ENCODE measurements around the gene PTX4.

The PTX4 gene

DNA sequence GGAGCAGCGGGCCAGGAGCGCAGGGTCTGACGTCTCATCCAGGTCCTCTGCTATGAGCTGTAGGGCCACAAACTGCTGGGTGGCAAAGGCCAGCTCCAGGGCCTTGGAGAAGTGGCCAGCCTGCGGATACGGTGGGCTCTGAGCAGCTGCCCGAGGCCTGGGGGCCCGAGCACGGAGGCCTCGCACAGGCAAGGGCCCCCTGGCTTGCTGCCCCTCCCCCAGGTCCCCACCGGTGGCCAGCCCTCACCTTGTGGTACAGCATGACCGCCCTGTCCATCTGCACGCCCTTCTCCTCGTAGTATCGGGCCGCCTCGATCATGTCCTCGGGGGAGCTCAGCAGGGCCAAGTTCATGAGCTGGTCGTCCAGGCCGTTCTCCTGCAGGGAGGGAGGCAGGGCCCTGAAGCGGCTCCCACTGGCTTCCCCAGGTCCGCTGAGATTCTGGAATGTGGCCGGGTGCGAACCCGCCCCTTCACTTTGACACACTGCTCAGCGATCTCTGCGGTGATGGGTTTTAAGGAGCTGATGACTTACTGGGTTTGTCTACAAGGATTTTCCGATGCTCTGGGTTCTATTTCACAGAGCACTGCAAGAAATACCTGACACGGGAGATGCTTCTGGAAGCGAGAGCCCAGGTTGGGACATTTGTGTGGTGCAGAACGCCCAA, 35.0 kb upstream of the PTX4 start:
- DNase-seq (ENCODE audit: low read depth in 2 of 2), result no peak

DNA sequence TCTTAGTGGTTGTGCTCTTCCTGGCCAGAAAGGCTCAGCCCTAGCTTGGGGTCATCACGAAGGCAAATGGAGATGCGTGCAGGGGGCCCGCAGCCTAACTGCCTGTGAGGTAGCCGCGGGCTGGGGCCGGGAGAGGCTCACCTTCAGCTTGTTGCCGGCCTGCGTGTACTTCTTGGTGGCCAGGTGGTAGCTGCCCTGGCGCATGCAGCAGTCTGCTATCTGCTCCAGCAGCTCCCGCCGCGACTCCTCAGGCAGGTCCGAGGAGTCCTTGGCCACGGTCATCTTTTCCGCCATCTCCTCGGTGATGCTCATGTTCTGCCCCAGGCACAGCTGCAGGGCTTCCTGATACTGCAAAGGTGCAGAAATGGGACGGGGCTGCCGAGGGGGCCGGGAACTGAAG, 31.7 kb upstream of the PTX4 start:
- no peak for DNase-seq (ENCODE audit: low read depth in 2 of 2)

DNA sequence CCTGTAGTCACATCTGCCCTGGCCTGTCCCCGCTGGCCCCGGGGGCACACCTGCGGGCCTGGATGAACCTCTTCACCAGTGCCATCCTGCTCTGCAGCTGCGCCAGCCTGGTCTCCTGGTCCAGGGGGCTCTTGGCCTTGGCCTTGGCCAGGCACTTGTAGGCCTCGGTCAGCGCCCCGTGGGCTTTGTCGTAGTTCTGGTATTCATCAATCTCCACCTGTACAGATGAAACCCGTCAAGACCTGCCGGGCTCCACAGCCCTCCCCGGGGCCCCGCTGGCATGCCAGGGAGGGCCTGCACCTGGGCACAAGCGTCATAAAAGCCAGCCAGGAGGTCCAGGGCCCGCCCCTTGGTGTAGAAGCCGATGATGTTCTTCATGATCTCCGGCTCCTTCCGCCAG, 31.1 kb upstream of the PTX4 start:
- no peak for DNase-seq (ENCODE audit: low read depth in 2 of 2)

DNA sequence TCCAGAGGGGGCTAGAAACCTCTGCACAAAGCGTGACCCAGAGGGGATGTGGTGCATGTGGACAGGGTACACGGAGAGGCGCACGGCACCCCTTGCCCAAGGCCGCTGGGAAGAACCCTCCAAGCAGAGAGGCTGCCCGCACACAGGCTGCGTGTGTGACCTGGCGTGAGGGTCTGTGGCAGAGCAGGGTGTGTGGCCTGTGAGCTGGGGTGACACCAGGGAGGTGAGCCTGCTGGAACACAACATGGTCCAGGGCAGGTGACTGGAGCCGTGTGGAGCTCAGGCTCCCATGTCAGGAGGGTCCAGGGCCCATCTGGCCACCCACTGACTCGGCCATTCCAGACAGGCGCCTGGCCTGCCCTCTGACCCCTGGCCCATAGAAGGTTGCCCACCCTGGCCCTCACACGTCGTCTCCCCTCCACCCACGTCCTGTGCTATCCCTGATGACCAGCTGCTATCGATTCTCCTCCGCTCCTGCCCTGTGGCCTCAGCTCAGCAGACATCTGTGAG, 29.9 kb upstream of the PTX4 start:
- no peak for DNase-seq (ENCODE audit: low read depth in 2 of 2)

DNA sequence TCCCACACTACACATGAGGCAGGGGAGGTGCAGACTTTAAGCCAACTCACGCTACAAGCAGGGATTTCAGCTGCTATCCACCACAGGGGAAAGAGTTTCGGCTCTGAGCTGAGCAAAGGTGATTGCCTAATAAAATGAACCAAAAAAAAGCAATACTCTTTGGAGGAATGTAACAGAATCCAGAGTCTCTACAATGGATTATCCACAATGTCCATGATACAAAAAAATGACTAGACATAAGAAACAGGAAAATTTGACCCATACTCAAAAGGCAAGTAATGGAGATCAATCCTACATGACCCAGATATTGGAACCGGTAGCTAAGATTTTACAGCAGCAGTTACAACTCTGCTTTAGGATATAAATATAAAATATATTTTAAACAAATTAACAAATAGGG, 25.8 kb upstream of the PTX4 start:
- DNase-seq (ENCODE audit: low read depth in 2 of 2), result no peak

DNA sequence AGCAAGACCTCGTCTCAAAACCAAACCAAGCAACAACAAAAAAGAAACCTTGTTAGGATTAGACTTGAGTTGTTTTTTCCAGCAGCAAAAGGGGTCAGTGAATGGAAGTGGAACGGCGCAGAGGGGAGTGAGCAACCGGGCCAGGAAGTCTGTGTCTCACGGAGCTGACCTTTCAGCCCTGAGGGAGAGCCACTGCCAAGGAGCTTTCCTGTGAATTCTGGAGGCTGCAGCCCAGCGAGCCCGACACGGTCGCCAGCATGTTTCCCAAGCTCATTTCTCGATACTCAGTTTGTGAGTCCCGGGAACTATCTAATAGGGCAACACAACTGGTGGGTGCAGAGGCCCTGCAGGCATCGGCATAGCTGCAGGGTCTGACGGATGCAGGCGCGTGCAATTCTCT, 24.0 kb upstream of the PTX4 start:
- no peak for DNase-seq (ENCODE audit: low read depth in 2 of 2)

DNA sequence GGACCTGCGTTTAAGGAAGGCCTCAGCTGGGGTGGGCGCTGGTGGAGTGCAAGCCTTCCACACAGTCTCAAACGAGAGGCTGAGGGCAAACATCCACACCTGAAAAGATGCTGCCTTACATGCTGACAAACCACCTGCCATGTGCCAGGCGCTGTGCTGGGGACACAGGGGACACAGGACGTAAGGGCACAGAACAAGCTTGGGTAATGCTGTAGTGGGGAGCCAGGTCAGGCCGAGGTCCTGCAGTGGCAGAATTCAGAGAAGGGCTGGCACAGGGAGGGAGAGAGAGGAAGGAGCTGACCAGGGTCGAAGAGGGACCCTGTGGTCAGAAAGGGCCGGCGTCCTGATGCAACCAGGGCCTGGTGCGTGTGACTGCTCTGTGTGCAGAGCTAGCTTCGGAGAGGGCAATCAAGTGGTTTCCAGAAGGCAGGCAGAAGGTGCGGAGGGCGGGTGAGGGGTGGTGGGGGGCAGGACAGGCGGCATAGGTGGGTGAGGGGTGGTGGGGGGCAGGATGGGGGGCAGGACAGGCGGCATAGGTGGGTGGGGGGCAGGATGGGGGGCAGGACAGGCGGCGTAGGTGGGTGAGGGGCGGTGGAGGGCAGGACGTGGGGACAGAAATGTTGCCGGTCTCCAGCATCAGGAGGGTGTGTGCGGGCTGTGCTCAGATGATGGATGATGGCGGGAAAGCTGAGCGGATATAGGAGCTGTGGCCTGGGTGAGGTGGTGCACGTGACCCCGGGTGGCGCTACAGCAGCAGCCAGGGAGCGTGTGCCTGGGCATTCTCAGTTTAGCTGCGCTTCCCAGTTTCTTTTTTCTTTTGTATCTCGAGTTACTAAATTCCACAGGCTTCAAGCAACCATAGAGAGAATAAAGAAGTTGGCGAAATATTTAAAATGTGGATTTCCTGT, 23.2 kb upstream of the PTX4 start:
- no peak for DNase-seq (ENCODE audit: low read depth in 2 of 2)

DNA sequence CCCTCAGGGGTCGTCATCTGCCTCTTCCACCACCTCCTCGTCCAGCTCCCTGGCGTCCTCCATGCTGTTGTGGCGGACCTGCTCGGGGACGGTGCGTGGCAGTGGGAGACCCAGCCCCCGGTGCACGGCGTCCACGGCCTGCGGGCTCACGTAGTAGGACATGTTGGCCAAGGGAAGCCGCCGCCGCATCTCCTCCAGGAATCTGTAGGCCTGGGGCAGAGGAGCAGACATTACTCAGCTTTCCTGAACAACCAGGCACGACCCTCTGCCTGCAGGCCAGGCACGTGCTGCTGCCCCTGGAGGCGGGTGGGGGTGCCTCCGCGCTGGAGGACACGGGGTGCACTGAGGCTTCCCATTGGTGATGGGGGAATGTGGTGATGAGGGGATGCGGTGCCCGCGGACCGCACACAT, 22.2 kb upstream of the PTX4 start:
- DNase-seq (ENCODE audit: low read depth in 2 of 2), result no peak

DNA sequence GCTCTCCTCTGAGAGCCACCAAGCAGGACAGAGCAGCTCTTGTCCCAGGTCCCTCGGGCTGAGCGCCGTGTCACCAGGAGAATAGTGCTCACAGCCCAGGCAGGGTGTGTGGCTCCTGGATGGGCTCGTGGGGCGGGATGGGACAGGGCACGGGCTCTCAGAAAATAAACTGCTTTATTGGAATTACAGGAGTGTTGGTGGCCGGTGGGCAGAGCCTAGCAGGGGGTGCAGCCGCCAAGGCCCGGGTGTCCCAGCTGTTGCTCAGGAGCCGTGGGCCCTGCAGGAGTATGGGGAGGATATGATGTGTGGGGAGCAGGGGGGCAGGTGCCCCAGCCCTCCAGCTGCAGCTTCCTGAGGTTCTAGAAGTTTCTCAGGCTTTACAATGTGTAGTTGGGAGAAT, 21.5 kb upstream of the PTX4 start:
- DNase-seq (ENCODE audit: low read depth in 2 of 2), result no peak

DNA sequence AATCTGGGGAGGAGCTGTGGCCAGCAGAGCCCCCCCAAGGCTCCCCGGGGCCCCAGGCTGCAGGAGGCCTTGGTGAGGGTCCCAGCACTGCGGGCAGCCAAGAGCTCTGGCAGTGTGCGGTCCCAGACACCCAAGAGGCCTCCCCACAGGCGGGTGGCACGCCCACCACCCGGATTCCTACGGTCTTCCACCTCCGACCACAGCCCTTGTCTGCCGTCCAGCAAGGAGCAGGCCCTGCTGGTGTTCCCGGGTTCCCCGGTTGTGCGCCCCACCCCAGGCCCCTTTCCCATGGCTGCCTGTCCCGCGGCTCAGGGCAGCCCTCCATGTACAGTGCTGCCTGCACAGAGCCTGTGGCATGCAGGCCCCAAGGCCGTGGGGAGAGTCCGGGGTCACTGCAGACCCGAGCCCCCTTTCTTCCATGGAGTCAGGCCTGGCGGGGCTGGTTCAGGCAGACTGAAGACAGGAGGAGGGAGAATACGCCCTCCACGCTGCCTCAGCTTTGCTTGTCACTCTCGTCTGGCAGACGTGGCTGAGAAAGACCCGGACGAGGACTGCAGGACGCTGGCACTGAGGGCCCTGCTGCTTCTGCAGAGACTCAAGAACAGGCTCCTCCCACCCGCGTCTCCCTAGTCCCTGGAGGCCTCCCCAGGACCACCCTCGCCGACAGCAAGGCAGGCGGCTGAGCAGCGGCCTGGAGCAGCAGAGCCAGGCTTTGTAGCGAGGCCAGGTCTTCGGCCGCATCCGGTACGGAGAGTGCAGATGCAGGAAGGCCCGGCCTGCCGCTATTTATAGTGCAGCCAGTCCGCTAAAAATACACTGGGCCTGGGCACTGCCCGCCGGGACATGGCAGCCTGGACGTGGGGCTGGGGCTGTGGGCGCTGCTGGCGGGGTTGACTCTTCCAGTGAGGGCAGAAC, 20.8 kb upstream of the PTX4 start:
- no peak for DNase-seq (ENCODE audit: low read depth in 2 of 2)

DNA sequence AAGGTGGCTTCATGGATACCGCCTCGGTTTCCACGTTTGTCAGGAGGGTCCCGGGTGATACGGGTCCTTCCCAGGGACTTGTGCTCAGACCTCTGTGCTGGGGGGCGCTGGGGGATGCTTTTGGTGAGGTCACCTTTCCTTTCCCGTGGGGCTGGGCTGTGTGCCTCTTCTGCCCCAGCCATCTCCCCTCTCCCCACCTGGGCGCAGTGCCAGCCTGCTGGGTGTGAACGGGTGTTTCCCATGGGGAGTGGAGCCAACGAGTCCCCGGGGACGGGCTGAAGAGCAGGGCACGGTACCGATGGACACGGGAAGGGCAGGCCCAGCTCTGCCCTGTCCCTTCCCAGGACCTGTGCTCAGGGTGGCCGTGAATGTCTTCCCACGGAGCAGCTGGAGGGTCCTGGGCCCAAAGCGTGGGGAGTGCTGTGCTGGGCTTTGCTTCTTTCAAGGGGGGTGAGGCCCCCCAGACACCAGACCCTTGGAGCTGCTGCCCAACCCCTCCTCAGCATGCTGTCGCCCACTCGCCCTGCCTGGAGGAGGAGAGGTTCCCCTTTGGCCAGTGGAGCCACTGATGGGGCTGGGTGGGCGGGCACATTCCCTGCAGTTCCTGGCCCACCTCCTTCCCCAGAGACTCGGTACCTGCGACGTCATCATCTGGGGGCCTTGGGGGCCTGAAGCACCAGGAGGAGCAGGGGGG, 19.9 kb upstream of the PTX4 start:
- DNase-seq (ENCODE audit: low read depth in 2 of 2), result no peak

DNA sequence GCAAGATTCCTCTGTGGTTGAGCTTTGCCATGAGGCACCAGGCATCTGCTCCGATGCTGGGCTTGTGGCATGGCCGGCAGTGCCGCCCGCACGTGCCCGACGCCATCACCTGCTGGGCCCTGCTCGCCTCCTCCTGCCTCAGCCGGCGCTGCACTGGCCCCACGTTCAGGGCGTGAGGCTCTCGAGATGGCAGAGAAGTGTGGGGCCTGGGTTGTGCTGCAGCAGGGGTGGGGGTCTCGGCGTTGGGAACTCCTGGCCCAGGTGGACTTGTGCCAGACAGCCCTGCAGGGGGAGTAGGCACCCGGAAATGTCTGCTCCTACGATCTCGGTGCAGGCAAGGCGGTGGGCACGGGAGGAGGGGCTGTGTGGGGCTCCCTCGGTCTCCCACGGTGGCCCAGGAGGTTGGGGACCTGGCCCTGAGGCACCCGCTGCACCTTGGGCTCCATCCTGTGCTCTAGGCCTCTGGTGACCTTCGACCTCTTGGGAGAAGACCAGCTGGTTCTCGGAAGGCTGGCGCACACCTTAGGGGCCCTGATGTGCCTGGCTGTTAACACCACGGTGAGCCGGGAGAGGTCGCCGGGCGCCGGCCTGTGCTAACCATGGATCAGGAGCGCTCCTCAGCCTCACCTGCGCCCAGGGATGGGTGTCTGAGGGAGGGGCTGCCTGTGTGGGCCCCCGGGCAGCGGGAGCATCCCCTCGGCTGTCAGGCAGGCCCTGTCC, 17.9 kb upstream of the PTX4 start:
- DNase-seq (ENCODE audit: low read depth in 2 of 2), result no peak

DNA sequence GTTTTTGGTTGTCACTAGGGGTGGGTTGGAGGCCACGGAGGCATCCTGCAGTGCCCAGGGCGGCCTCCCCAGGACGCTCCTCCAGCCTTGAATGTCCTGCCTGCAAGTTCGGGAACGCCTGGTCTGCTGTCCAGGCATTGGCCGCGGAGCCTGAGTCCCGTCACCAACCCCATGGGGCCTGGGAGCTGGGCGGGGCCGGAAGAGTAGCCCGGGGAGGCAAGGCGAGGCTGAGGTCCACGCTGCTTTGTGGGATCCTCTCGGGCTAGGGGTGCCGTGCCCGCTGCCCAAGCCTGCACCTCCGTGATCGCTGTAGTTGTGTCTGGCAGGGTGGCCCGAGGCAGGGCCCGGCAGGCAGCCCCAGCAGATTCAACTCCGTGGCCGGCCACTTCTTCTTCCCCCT, 17.2 kb upstream of the PTX4 start:
- no peak for DNase-seq (ENCODE audit: low read depth in 2 of 2)

DNA sequence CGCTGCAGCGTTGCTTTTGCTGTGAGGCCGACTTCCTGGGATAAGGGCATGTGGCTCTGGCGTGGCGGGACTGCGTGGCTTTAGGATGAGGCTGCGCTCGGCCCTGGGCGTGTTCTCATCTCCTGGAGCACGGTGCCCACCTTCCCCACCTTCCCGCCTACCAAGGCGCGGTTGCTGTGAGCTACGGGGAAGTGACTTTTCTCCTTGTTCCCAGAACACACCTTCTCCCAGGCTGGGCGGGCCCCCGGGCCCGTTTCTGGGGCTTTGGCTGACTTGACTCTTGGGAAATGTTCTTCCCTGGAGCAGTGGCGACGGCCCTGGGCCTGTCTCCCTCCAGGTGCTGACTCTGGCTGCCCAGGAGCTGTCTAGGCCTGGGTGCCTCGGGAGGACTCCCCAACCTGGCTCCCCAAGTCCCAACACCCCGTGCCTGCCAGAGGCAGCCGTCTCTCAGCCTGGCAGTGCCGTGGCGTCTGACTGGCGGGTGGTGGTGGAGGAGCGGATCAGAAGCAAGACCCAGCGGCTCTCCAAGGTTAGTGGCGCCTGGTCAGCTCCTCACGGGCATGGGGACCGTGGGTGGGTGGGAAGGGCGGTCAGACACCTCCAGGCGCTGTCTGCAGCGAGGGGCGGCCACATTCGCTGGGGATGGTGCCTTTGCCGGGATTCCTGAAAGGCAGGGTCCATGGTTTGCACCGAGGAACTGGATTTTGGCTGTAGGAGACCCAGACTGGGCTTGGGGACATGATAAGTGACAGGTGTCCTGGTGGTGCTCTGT, 16.5 kb upstream of the PTX4 start:
- no peak for DNase-seq (ENCODE audit: low read depth in 2 of 2)

DNA sequence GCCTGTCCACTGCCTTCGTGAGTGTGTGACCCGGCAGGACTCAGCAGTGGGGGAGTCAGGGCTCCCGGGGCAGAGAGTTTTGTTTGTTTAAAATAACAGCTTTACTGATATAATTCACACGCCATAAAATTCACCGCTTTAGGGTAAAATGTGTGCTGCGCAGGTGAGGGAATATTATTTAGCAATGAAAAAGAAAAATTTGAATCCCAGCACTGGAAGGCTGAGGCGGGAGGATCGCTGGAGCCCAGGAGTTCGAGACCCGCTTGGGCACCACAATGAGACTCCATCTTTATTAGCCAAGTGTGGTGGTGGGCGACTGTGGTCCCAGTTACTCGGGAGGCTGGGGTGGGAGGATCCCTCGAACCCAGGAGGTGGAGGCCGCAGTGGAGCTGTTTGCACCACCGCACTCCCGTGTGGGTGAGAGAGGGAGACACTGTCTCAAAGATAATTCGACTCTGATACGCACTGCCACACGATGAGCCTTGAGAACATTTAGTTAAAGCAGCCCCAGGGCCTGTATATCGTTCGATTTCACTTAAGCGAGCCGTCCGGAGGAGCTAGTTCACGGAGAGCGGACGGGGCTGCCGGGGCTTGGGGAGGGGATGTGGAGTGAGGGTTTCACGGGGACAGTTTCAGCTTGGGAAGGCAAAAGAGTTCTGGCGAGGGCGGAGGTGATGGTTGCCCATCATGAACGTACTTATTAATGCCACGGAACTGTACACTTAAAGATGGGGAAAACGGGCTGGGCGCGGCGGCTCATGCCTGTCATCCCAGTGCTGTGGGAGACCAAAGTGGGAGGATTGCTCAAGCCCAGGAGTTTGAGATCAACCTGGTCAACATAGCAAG, 14.6 kb upstream of the PTX4 start:
- DNase-seq (ENCODE audit: low read depth in 2 of 2), result no peak

DNA sequence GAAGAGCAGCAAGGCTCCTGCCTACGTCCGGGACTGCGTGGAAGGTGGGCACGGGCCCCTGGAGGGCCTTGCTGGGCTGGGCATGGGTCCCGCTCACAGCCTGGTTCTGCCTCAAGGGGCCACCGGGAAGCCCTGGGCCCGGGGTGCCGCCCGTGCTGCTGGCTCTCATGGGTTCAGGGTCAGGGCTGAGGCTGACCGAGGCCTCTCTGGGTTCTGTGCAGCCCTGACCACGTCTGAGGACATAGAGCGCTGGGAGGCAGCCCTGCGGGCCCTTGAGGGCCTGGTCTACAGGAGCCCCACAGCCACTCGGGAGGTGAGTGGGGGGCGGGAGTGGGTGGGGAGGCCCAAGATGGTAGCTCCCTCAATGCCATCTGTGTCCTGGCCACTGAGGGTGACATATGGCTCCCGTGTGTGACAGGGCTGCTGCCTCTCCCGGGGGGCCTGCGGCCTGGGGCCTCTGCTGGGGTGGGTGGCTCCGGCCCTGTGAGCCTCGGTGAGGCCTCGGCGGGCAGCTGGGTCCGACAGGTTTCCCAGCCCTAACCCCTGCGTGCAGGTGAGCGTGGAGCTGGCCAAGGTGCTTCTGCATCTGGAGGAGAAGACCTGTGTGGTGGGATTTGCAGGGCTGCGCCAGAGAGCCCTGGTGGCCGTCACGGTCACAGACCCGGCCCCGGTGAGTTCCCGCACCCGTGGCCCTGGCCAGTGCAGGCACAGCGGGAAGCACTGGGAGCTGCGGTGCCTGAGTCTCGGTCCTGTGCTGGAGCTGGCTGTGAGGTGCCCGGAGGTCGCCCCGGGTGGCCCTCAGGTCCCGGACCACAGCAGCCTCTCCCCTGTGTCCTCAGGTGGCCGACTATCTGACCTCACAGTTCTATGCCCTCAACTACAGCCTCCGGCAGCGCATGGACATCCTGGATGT, 13.6 kb upstream of the PTX4 start:
- DNase-seq (ENCODE audit: low read depth in 2 of 2), result no peak

DNA sequence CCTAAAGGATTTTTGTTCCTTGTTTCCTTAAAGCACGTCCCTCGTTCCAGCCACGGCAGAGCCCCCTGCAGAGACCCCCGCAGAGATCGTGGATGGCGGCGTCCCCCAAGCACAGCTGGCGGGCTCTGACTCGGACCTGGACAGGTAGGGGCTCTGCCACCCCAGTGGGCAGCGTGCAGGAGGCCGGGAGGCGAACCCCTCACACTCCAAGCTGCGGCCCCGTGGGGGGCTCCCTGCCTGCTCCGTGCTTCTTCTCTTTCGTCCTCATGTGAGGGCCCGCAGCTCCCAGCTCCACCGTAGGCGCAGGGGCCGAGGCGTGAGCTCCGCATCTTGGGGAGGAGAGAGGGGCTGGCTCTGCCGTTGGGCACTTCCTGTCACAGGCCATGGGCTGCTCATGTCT, 12.9 kb upstream of the PTX4 start:
- no peak for DNase-seq (ENCODE audit: low read depth in 2 of 2)
